HG02938 (cell line): ENCODE data around the gene BCL6.
A peak's percentile ranks its signal among the peaks of the same experiment; 100 is the strongest.
"Not testable (repeated sequence)": the region's sequence is repeated elsewhere in the genome, so short reads cannot be mapped to it uniquely, and the experiment has no call there.

Source experiments
- ATAC-seq: cut with Tn5 transposase; IDR thresholded peaks from one replicate; pipeline ENCODE4 v1.9.1; 2021; ENCODE audit warnings: mild to moderate bottlenecking, moderate library complexity; ENCODE audit not compliant: unreplicated experiment

The BCL6 gene

DNA sequence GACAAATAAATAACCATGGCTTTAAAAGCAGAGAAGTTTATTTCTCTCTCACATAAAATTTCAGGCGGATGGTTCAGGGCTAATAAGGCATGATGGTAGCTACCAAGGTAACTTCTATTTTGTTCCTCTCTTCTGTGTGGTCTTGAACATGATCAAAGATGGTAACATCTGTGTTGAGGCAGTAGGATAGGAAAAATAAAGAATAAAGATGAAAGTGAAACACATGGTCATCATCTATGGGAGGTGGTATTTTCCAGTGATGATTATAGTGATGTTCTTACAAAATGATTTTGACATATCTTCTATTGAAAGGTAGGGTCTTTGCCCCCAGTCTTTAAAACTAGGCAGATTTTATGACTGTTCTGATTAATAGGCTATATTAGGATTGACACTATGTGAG is 60.8 kb downstream of the BCL6 start:
- no peak for ATAC-seq

GRCh38 chr3:187681756-187682155 is 63.5 kb downstream of the BCL6 start:
- not testable (repeated sequence) for ATAC-seq

DNA sequence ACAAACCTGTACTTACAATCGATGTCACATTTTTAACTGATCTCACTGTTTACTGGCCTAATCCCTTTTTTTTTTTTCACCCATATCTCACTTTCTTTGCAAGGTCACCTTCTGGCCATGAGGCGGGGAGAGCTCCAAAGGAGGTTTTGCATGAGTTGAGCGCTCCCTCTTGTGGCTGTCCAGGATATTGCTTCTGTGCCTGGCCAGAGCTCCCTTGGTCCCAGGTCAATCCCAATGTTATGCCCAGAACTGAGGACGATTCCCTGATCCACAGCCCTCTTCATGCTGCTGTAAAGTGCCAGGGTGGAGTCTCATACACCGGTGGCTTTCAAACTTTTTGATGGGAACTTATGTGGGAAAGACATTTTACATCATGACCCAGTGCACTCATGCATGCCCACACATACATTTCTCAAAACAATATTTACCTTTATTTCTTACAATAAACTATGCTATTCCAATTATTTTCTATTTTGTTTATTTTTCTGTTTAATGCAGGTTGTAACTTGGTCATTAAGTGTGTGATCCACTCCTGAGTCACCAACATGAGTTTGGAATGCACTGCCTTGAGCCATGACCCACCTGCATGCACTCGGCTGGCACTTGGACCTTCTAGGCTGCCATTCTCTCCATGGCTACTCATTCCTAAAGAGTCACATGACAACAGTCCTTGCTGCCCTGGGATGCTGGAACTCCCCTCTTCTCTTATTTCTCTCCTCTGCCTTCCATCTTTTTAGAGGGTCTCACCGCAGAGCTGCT is 65.5 kb downstream of the BCL6 start:
- peak; percentile 81 for ATAC-seq

DNA sequence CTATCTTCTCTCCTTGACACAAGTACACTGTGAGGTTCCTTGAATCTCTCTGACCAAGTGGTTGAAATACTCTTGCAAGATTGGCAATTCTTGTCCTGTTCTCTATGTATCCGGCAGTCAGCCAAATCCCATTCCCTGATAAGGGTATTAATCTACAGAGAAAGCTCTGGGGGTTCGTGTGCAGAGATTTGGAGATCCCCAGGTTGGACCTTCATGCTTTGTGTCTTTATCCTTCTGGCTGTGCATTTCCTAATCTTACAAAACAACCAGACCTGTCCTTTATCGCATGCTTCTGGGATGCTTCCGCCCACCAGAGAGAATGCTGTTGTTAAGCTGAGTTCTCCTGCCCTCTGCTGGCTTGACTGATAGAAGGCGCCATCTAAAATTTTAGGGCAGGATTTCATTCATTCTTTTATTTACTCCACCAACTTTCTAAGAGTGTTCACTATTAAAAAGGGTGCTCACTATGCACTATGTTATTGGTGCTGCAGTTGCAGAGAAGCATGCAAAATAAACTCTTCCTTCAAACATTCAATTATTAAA is 66.5 kb downstream of the BCL6 start:
- no peak for ATAC-seq

DNA sequence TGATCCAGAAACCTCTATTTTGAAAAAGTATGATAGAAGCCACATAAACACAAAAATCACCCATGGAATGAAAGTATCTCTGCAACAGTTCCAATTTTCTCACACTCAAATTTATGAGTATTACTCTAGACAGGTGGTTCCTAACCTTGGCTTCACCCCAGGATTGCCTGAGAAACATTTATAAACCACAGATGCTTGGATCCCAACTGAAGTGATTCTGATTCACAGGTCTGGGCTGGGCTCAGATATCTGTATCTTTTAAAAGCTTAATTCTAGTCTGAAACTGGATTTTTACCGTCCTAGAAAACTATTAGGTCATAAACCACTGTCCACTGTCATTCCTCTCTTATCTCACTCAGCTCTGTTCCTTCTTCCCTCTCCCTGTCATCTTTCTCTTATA is 67.7 kb downstream of the BCL6 start:
- ATAC-seq, result no peak

DNA sequence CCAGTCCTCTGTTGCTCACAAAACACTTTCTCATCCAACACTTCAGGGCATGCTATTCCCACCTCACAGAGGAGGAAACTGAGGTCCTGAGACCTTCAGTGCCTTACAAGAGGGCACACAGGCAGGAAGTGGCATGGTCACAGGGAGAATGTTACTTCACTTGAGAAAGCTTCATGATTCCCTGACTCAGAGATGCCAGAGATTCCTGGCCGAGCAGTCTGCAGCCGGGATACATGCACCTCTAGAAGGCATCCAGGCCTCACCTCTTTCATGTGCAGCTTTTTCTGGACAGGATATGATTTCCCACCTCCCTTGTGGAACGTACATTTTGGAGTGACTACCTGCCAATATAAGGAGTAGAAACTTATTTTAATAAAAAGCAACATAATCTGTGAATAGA is 72.3 kb downstream of the BCL6 start:
- ATAC-seq, result no peak
